HG02623 (cell line): ENCODE measurements around the gene UBE4B.

ENCODE experiments used
- ATAC-seq: cut with Tn5 transposase; IDR thresholded peaks from one replicate; pipeline ENCODE4 v1.9.1; 2021; ENCODE audit warnings: moderate library complexity; ENCODE audit not compliant: unreplicated experiment

Gene UBE4B

GRCh38 chr1:10033359-10033845, 644 bp downstream of the UBE4B start:
- peak; percentile 12 for ATAC-seq

DNA sequence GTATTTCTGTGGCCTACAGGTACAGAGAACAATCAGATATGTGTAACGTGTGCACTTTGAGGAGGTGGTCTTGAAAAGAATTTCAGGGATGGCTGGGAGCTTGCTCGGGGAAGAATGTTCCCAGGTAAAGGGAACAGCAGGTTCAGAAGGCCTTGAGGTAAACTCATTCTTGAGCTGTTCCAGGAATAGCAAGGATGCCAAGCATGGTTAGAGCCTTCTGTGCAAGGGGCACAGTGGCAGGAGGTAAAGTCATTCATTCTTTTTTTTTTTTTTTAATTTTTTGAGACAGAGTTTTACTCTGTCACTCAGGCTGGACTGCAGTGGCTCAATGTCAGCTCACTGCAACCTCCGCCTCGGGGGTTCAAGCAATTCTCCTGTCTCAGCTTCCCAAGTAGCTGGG, 10.0 kb downstream of the UBE4B start:
- ATAC-seq = no peak

DNA sequence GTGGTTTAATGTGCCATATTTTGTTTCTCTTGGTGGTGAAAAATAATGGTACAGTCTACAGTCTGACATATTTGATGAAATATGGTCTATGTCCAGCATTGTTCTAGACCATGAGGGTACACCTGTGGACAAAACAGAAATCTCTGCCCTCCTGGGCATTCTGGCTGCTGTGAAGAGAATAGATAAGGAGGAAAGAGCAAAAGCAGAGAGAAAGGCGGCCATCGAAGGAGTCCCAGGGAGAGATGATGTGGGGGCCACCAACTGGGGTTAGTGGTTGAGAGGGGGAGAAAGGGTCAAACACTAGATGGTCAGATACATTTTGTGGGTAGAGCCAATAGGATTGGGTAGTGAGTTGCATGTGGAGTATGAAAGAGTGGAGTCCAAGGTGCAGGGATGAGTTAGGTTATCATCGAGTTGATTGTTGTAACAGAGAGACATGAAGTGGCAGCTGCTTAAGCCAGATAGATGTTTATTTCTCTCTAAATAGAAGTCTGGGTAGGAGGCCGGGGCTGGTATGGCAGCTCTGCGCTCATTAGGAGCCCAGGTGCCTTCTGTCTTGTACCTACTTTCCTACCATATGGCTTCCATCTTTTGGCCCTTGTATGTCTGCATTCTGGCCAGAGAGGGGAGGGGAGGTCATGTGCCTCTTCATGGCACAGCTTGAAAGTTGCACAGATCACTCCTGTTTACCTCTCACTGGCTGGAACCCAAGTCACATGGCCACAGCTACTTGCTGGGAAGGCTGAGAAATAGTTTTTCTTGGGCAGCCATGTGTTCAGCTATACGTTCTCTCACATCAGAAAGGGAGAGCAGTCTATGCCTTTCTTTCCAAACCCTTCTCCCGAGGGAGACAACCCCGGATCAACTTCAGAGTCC, 13.0 kb downstream of the UBE4B start:
- ATAC-seq = no peak

GRCh38 chr1:10046356-10047085, 13.8 kb downstream of the UBE4B start:
- ATAC-seq = no peak

DNA sequence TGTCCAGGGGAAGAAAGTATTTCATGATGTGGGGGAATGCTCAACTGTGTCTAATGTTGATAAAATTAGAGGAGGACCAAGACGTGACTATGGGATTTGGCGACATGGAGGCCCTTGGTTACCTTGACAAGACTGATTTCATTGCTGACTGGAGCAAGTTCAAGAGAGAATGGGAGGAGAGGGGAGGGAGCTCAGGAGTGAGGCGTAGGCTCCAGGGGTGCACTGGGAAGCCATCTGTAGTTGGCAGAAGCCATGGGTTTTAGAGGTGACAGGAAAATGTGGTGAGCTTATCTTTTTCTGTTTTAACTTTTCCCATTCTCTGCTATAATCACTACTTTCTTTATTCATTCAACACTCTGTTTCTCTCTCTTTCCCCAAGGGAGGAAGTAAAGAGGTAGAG, 15.8 kb downstream of the UBE4B start:
- ATAC-seq = no peak

- ATAC-seq = no peak
Measured at GRCh38 chr1:10050611-10051010, 17.9 kb downstream of the UBE4B start.

GRCh38 chr1:10051656-10052055, 18.9 kb downstream of the UBE4B start:
- ATAC-seq = no peak

DNA sequence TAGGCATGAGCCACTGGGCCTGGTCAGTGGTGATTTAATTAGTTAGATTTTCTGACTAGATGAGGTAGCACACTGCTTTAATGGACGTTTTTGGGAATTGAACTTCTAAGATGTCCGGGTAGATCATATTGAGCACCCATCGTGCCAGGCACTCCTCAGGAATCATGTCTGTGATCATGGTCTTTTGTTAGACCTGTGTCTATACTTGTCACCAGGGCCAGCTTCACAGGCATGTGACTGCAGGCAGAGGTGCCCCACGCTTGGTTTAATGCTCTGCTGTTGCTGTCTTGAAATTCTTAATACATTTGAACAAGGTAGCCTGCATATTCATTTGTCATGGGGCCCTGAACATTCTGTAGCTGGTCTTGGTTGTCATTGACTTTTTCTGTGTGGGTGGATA, 19.6 kb downstream of the UBE4B start:
- no peak for ATAC-seq

DNA sequence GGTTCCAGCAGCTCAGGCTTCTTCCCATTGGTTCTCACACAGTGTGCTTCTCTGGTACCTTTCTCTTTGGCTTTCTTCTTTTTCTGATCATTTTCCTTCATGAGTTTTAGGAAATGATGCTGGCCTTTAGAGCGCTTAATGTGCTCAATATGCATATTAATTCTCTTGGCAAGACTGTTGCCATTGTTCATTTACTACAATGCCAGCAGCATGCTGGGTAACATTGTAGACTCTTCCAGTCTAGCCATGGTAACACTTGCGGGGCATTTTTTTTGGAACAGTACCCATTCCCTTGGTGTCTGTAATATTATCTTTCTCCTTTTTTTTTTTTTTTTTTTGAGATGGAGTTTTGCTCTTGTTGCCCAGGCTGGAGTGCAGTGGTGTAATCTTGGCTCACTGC, 21.7 kb downstream of the UBE4B start:
- no peak for ATAC-seq

DNA sequence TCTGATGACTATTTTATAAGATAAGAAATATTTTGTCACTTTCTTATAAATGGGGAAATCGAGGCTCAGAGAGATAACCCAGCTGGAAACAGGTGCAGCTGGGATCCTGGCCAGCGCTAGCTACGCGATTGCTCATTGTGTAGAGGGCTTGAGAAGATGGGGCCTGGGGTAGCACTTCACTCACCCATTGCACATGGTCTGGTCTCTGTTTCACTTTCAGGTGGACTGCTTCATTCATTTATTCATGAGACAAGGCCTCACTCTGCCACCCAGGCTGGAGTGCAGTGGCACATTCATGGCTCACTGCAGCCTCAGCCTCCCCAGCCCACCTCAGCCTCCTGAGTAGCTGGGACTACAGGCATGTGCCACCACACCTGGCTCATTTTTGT, 23.8 kb downstream of the UBE4B start:
- ATAC-seq = no peak

DNA sequence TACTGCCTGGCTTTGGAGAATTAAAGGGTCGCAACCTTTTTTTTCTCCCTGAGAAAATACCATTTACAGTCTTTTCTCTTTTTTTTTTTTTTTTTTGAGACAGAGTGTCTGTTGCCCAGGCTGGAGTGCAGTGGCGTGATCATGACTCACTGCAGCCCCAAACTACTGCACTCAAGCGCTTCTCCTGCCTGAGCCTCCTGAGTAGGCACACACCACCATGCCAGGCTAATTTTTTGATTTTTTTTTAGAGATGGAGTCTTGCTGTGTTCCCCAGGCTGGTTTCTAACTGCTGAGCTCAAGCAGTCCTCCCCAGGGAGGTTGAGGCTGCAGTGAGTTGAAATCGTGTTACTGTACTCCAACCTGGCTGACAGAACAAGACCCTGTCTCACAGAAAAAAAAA, 24.6 kb downstream of the UBE4B start:
- ATAC-seq = no peak

- no peak for ATAC-seq
Measured at GRCh38 chr1:10057796-10058195, 25.0 kb downstream of the UBE4B start.

DNA sequence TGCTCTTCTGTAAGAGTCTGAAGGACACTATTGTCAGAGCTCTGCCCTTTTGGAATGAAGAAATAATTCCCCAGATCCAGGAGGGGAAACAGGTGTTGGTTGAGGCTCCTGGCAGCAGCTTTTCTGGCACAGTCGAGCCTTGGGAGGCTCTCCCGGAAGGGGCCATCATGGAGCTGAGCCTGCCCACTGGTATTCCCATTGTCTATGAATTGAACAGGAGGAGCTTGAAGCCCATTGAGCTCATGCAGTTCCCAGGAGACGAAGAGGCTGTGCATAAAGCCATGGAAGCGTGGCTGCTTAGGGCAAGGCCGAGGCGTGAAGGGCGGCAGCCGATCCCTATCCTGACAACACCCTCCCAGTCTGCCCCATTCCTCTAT, 26.6 kb downstream of the UBE4B start:
- no peak for ATAC-seq

DNA sequence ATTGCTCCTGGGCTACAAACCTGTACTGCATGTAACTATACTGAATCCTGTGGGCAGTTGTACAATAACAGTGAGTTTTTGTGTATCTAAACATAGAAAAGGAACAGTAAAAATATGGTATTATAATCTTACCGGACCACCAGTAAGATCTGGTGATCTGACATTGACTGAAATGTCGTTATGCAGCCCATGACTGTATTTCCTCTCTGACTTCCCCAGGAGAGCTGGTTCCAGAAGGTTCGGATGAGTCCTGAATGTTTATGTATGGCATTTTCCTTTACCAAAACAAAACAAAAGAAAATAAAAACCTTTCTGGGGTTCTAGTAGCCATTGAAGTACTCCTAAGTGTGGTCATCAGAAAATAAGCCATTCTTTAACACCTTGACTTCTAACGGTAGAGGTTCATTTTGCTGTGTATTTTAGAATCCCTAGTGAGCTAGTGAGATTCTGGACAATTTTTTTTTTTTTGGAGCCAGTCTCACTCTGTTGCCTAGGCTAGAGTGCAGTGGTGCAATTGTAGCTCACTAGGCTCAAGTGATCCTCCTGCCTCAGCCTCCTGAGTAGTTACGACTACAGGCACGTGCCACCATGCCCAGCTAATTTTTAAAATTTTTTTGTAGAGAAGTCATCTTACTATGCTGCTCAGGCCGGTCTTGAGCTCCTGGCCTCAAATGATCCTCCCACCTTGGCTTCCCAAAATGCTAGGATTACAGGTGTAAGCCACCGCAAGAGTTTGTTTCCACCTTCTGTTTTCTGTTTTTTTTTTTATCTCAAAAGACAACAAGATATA, 27.7 kb downstream of the UBE4B start:
- ATAC-seq = no peak

DNA sequence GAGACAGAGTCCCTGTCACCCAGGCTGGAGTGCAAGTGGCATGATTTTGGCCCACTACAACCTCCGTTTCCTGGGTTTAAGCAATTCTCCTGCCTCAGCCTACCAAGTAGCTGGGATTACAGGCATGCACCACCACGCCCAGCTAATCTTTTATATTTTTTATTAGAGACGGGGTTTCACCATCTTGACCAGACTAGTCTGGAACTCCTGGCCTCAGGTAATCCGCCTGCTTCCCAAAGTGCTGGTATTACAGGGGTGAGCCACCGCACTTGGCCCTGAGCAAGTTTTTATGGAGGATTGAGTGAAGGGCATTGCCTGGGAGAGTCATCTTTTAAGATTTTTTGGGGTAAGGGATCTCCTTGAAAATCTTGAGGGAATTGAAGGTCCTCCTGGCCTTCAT, 28.5 kb downstream of the UBE4B start:
- ATAC-seq = no peak

DNA sequence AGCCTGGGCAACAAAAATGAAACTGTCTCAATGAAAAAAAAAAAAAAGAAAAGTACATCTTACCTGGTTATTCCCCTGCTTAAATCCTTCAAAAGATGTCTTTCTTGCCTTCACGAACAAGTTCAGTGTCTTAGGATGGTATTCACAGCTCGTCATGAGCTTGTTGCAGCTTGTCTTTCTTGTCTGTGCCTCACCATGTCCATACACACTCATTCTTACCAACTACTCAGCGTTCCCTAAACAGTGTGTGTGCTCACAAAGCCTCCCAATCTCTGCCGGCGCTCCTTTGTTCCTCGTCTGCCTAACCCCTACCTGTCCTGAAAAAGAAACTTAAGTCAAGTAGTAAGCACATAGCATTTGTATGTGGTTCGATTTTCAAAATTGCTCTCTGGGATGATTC, 31.1 kb downstream of the UBE4B start:
- no peak for ATAC-seq

DNA sequence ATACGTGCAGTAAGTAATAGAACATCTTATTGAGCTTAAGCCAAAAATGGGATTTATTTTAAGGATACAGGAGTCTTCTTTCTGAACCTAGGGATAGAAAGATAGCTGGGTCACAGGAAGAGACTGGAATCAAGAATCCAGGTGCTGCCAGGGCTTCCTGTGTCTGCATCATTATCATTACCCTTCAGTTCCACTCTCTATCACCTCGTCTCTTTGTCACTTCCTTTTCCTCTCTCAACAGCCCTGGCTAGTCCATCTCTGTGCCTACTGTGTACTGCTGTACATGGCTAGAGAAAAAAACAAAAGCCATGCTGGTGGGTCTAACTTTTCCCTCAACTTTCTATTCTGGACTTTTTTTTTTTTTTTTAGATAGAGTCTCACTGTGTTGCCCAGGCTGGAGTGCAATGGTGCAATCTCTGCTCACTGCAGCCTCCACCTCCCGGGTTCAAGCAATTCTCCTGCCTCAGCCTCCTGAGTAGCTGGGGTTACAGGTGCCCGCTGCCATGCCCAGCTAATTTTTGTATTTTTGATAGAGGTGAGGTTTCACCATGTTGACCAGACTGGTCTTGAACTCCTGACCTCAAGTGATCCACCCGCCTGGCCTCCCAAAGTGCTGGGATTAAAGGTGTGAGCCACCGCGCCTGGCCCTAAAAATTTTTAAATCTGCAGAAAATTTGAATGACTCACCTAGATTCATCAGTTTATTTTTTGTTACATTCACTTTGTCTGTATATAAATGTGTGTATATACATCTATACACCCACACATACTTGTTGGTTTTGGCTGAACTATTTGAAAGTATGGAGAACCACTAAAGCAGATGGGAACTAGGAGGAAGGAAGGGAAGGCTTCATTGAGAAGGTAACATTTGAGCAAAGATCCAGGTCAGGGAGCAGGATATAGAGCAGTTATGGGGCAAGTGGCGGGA, 31.9 kb downstream of the UBE4B start:
- ATAC-seq = no peak

DNA sequence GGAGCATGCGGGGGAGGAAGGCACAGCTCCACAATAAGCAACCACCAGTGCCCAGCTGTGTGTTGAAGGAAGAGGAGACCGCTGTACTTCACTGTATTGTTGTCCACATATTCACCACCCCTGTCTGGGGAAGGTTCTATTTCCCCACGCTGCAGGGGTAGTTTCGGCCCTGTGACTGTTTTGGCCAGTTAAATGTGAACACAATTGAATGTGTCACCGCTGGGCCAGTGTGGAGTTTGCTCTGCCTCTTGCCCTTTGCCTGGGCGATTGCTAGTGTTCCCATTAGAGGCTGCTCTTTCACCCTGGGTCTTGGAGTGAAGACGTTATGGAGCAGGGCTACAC, 32.6 kb downstream of the UBE4B start:
- ATAC-seq = no peak

GRCh38 chr1:10065760-10066159, 33.0 kb downstream of the UBE4B start:
- ATAC-seq = no peak

GRCh38 chr1:10068605-10069294, 36.0 kb downstream of the UBE4B start:
- ATAC-seq = no peak
